Panc1 (cell line): ENCODE measurements around the gene CC2D1B.

Source experiments
- CTCF ChIP-seq: fragments of 450-650 bp; IDR thresholded peaks from 2 replicates; pipeline ENCODE4 v1.5.1; 2017; ENCODE audit warnings: mild to moderate bottlenecking
- POLR2AphosphoS5 ChIP-seq: IDR thresholded peaks from 2 replicates; pipeline ENCODE4 v1.6.1; 2012; ENCODE audit warnings: mild to moderate bottlenecking, low read depth, low read length, moderate library complexity
- REST ChIP-seq, 2 experiments: IDR thresholded peaks; 2 replicates each; pipeline ENCODE4 v1.6.1; 2011 to 2012; ENCODE audit warnings: low read depth in 2 of 2, control low read depth in 1 of 2, low read length in 1 of 2, mild to moderate bottlenecking in 1 of 2, moderate library complexity in 1 of 2; ENCODE audit not compliant: insufficient read depth in 1 of 2
- TCF7L2 ChIP-seq: IDR thresholded peaks from 2 replicates; pipeline ENCODE4 v1.6.1; 2011; ENCODE audit warnings: mild to moderate bottlenecking, low read depth, low read length, inconsistent platforms

- TF ChIP-seq CTCF (no peak), POLR2AphosphoS5 (no peak), REST (IDR thresholded peaks at IDR 0.05; ENCODE audit: insufficient read depth in 1 of 2, low read depth in 2 of 2, low read length in 1 of 2) (no peak), TCF7L2 (no peak)
These were observed 6.1 kb downstream of the CC2D1B start for GRCh38 chr1:52359676-52360594.
